HEK293 (cell line): Measurements from ENCODE around the gene FGD4.

Source experiments
- CTCF ChIA-PET: fragments of 350-600 bp; formaldehyde crosslinking; extraction: SDS; loops from one replicate; lab custom pipeline; 2021; ENCODE audit warnings: antibody characterized with exemption; lab: Yijun Ruan, JAX
- POLR2A ChIA-PET: fragments of 300-600 bp; formaldehyde crosslinking; extraction: SDS; loops from one replicate; lab custom pipeline; 2020; ENCODE audit warnings: antibody characterized with exemption, inconsistent platforms; lab: Yijun Ruan, JAX
- H3K27ac ChIP-seq: fragments of 200-500 bp; sonication (Bioruptor generic); 2 replicates; pipeline ENCODE4 v1.5.1; 2014; ENCODE audit warnings: low read depth, low read length, control low read depth, inconsistent platforms; ENCODE audit errors: extremely low read depth
- H3K36me3 ChIP-seq, 2 experiments: fragments of 200-500 bp in 1 of 2; sonication (Bioruptor generic) in 1 of 2; 1 replicate in 1 of 2; 2 replicates in 1 of 2; pipeline ENCODE4 v1.5.1; 2014 to 2017; ENCODE audit warnings: inconsistent platforms in 2 of 2, low read length in 2 of 2; ENCODE audit not compliant: control insufficient read depth in 2 of 2, insufficient read depth in 1 of 2
- H3K4me1 ChIP-seq: fragments of 200-500 bp; sonication (Bioruptor generic); 2 replicates; pipeline ENCODE4 v1.5.1; 2014; ENCODE audit warnings: mild to moderate bottlenecking, low read length, inconsistent platforms; ENCODE audit not compliant: control insufficient read depth, insufficient read depth
- H3K4me3 ChIP-seq: 2 replicates; pipeline ENCODE4 v1.5.1; 2011; ENCODE audit warnings: low read depth, mild to moderate bottlenecking, control low read depth, low read length, moderate library complexity
- H3K9me3 ChIP-seq: fragments of 200-500 bp; sonication (Bioruptor generic); 2 replicates; pipeline ENCODE4 v1.5.1; 2014; ENCODE audit warnings: low read depth, low read length, inconsistent platforms; ENCODE audit not compliant: control insufficient read depth, insufficient read depth
- EGR2 ChIP-seq: fragments of 450-650 bp; formaldehyde crosslinking; IDR thresholded peaks from 2 replicates; pipeline ENCODE4 v1.5.1; 2016; ENCODE audit warnings: low read depth, missing biosample characterization, missing genetic modification characterization
- MEIS1 ChIP-seq: sonication (generic); formaldehyde crosslinking; IDR thresholded peaks from 2 replicates; pipeline ENCODE4 v1.8.1; 2022; ENCODE audit warnings: missing genetic modification reagents, mild to moderate bottlenecking, borderline replicate concordance
- OSR2 ChIP-seq: fragments of 450-650 bp; formaldehyde crosslinking; IDR thresholded peaks from 2 replicates; pipeline ENCODE4 v1.5.1; 2016; ENCODE audit warnings: missing biosample characterization, missing genetic modification characterization
- PRDM2 ChIP-seq: fragments of 450-650 bp; formaldehyde crosslinking; IDR thresholded peaks from 2 replicates; pipeline ENCODE4 v1.5.1; 2016; ENCODE audit warnings: missing biosample characterization, missing genetic modification characterization, borderline replicate concordance
- TSHZ1 ChIP-seq: fragments of 450-650 bp; formaldehyde crosslinking; IDR thresholded peaks from 2 replicates; pipeline ENCODE4 v1.5.1; 2016; ENCODE audit warnings: missing biosample characterization, missing genetic modification characterization, borderline replicate concordance
- YY2 ChIP-seq: fragments of 450-650 bp; formaldehyde crosslinking; IDR thresholded peaks from 2 replicates; pipeline ENCODE4 v1.5.1; 2016; ENCODE audit warnings: missing biosample characterization, missing genetic modification characterization
- ZNF10 ChIP-seq: fragments of 450-650 bp; formaldehyde crosslinking; IDR thresholded peaks from 2 replicates; pipeline ENCODE4 v1.5.1; 2017; ENCODE audit warnings: missing biosample characterization, missing genetic modification characterization
- ZNF132 ChIP-seq: fragments of 450-650 bp; formaldehyde crosslinking; IDR thresholded peaks from 2 replicates; pipeline ENCODE4 v1.5.1; 2017; ENCODE audit warnings: missing biosample characterization, missing genetic modification characterization, borderline replicate concordance
- ZNF174 ChIP-seq: fragments of 450-650 bp; formaldehyde crosslinking; IDR thresholded peaks from 2 replicates; pipeline ENCODE4 v1.5.0; 2017; ENCODE audit warnings: missing biosample characterization, mild to moderate bottlenecking, missing genetic modification characterization
- ZNF274 ChIP-seq, 2 experiments: fragments of 200-500 bp in 1 of 2; fragments of 450-650 bp in 1 of 2; sonication (Bioruptor generic) in 1 of 2; formaldehyde crosslinking in 1 of 2; IDR thresholded peaks; 2 replicates each; pipeline versions ENCODE4 v1.5.1 to v1.6.1; 2014 to 2016; ENCODE audit warnings: borderline replicate concordance in 1 of 2, inconsistent platforms in 1 of 2, low read length in 1 of 2, missing biosample characterization in 1 of 2, missing genetic modification characterization in 1 of 2
- ZNF394 ChIP-seq: fragments of 450-650 bp; formaldehyde crosslinking; IDR thresholded peaks from 2 replicates; pipeline ENCODE4 v1.5.1; 2016; ENCODE audit warnings: missing biosample characterization, missing genetic modification characterization, mild to moderate bottlenecking, moderate library complexity, borderline replicate concordance
- ZNF398 ChIP-seq: fragments of 450-650 bp; formaldehyde crosslinking; IDR thresholded peaks from 2 replicates; pipeline ENCODE4 v1.5.1; 2017; ENCODE audit warnings: missing biosample characterization, missing genetic modification characterization
- ZNF48 ChIP-seq: fragments of 450-650 bp; formaldehyde crosslinking; IDR thresholded peaks from 2 replicates; pipeline ENCODE4 v1.5.1; 2016; ENCODE audit warnings: missing biosample characterization, missing genetic modification characterization
- ZNF513 ChIP-seq: fragments of 450-650 bp; IDR thresholded peaks from 2 replicates; pipeline ENCODE4 v1.5.1; 2018; ENCODE audit warnings: missing biosample characterization, missing genetic modification characterization
- ZNF558 ChIP-seq: fragments of 450-650 bp; formaldehyde crosslinking; IDR thresholded peaks from 2 replicates; pipeline ENCODE4 v1.5.1; 2016; ENCODE audit warnings: missing biosample characterization, missing genetic modification characterization
- ZNF560 ChIP-seq: fragments of 450-650 bp; formaldehyde crosslinking; IDR thresholded peaks from 2 replicates; pipeline ENCODE4 v1.5.1; 2017; ENCODE audit warnings: missing biosample characterization, missing genetic modification characterization, borderline replicate concordance
- ZNF660 ChIP-seq: fragments of 450-650 bp; IDR thresholded peaks from 2 replicates; pipeline ENCODE4 v1.5.1; 2018; ENCODE audit warnings: missing biosample characterization, mild to moderate bottlenecking, missing genetic modification characterization
- ZNF768 ChIP-seq: fragments of 450-650 bp; formaldehyde crosslinking; IDR thresholded peaks from 2 replicates; pipeline ENCODE4 v1.5.1; 2018; ENCODE audit warnings: missing biosample characterization, mild to moderate bottlenecking, missing genetic modification characterization
- ZNF791 ChIP-seq: fragments of 450-650 bp; formaldehyde crosslinking; IDR thresholded peaks from 2 replicates; pipeline ENCODE4 v1.5.1; 2016; ENCODE audit warnings: missing biosample characterization, missing genetic modification characterization

FGD4 gene

GRCh38 chr12:32545413-32545980, 146.1 kb downstream of the FGD4 start (continued):
- no peak for TF ChIP-seq PRDM2
- TF ChIP-seq ZNF660 (tag by site-specific recombination): no peak

GRCh38 chr12:32546272-32546671, 146.9 kb downstream of the FGD4 start:
- CTCF ChIA-PET: interaction anchor here (1.3 kb wide), 1 partner anchor 90 kb away, joined by 3 read pairs; no protein-coding TSS in a partner anchor
- POLR2A ChIA-PET: no interaction called here
- no peaks in the 10 kb centered on the region for H3K9me3 ChIP-seq
- H3K4me1 ChIP-seq: no peaks in the 10 kb centered on the region
- H3K4me3 ChIP-seq: no peak overlapping the region
- TF ChIP-seq ZNF274 (IDR thresholded peaks at IDR 0.05; ENCODE audit: low read length) (no peak), ZNF274 (tag by site-specific recombination; IDR thresholded peaks at IDR 0.05; ENCODE audit: borderline replicate concordance) (no peak), ZNF132 (tag by site-specific recombination) (no peak), OSR2 (tag by site-specific recombination) (no peak), ZNF513 (tag by site-specific recombination) (no peak), ZNF660 (tag by site-specific recombination) (no peak), YY2 (tag by site-specific recombination) (no peak), ZNF10 (tag by site-specific recombination) (no peak), ZNF558 (no peak), ZNF560 (tag by site-specific recombination) (no peak)
- H3K27ac ChIP-seq: no peak overlapping the region
- no peaks in the 10 kb centered on the region for H3K36me3 ChIP-seq

- no peak overlapping the region for H3K4me3 ChIP-seq
- no peak overlapping the region for H3K27ac ChIP-seq
- no peaks in the 10 kb centered on the region for H3K9me3 ChIP-seq
- ChIA-PET POLR2A (interaction anchor here (1.0 kb wide), 1 partner anchor 13 kb away, joined by 3 read pairs; no protein-coding TSS in a partner anchor), CTCF (no interaction called here)
- H3K36me3 ChIP-seq: no peaks in the 10 kb centered on the region
- H3K4me1 ChIP-seq: no peaks in the 10 kb centered on the region
- TF ChIP-seq EGR2 (tag by site-specific recombination) (no peak), ZNF394 (tag by site-specific recombination) (no peak), ZNF398 (tag by site-specific recombination) (no peak), ZNF791 (tag by site-specific recombination) (no peak), ZNF48 (no peak), TSHZ1 (no peak), ZNF174 (no peak), MEIS1 (no peak), ZNF768 (tag by site-specific recombination) (no peak)
Measured at GRCh38 chr12:32548691-32549281, 149.4 kb downstream of the FGD4 start.
